ENCODE measurements around the gene RGCC.

Gene RGCC

DNA sequence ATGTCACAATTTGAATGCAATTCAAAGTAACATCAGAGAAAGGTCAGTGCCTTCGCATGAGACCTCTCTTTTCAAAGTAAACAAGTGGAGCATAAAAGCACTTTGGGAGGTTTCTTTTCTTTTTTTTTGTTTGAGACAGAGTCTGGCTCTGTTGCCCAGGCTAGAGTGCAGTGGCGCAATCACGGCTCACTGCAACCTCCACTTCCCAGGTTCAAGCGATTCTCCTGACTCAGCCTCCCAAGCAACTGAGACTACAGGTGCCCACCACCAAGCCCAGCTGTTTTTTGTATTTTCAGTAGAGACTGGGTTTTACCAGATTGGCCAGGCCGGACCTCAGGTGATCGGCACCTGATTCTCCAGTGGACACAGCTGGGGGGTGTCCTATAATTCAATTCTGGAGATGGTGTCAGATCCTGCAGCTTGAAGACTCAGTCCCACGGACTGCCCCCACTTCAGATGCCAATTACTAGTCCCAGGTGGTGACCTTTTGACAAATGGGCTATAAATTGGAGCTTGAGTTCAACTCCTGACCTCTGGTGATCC is 57.6 kb downstream of the RGCC start:
- Histone ChIP-seq H3K79me2 (ENCODE audit: insufficient read depth, low read length) (no peaks in the 10 kb centered on the region), H3K9me2 (replicated peaks; ENCODE audit: low read depth, low read length) (no peaks in the 10 kb centered on the region), H3K4me1 (ENCODE audit: insufficient read depth, low read length, poor library complexity, severe bottlenecking) (no peaks in the 10 kb centered on the region), H3K9ac (ENCODE audit: low read depth, low read length, poor library complexity, severe bottlenecking) (no peak overlapping the region), H3K9me3 (ENCODE audit: insufficient read depth, low read depth, low read length) (no peaks in the 10 kb centered on the region), H3K4me2 (ENCODE audit: low read depth, low read length, poor library complexity, severe bottlenecking) (no peak overlapping the region), H2AFZ (ENCODE audit: low read length) (no peak overlapping the region), H3K27me3 (ENCODE audit: insufficient read depth, low read length, poor library complexity, severe bottlenecking) (no peaks in the 10 kb centered on the region), H3F3A (ENCODE audit: low read depth) (no peaks in the 10 kb centered on the region), H4K20me1 (ENCODE audit: insufficient read depth, low read length, poor library complexity, severe bottlenecking) (no peaks in the 10 kb centered on the region), H3K36me3 (ENCODE audit: insufficient read depth, low read length) (no peaks in the 10 kb centered on the region), H3K4me3 (ENCODE audit: low read length, poor library complexity, severe bottlenecking) (no peak overlapping the region)
- TF ChIP-seq, protein P1, sequence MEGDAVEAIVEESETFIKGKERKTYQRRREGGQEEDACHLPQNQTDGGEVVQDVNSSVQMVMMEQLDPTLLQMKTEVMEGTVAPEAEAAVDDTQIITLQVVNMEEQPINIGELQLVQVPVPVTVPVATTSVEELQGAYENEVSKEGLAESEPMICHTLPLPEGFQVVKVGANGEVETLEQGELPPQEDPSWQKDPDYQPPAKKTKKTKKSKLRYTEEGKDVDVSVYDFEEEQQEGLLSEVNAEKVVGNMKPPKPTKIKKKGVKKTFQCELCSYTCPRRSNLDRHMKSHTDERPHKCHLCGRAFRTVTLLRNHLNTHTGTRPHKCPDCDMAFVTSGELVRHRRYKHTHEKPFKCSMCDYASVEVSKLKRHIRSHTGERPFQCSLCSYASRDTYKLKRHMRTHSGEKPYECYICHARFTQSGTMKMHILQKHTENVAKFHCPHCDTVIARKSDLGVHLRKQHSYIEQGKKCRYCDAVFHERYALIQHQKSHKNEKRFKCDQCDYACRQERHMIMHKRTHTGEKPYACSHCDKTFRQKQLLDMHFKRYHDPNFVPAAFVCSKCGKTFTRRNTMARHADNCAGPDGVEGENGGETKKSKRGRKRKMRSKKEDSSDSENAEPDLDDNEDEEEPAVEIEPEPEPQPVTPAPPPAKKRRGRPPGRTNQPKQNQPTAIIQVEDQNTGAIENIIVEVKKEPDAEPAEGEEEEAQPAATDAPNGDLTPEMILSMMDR (conservative IDR thresholded peaks at IDR 0.05; ENCODE audit: low read length), result no peak
- no peak for TF ChIP-seq EZH2phosphoT487 (IDR thresholded peaks at IDR 0.05; ENCODE audit: borderline replicate concordance)

DNA sequence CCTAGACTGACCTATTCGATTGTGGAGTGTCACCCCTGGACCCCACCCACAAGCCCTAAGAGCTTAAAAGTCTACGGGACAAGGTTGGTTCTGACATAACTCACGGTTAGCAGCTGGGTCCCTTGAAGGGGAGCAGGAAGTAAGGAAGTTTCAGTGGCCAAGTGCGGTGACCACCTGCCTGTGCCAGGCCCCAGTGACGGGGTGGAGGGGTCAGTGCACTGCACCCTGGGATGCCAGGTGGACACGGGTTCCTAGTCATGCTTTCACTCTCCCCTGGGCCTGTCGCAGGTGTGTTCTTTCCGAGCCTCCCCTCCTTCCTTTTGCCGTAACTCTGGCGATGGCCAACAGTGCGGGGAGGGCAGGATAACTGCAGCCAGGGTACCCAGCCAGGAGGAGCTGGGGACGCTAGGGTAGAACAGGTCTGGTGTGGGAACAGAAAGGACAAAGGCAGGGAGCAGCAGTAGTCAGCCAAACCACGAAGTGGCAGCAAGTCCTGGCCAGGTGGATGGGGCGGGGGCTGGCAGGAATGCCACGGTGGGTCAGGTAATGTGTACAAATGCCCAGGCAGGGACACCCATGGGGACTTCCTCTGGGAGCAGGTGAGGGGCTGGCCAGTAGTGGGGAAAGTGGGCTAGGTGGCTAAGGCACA is 58.3 kb downstream of the RGCC start:
- H3K4me1 ChIP-seq (ENCODE audit: insufficient read depth, low read length, poor library complexity, severe bottlenecking), result no peaks in the 10 kb centered on the region
- no peaks in the 10 kb centered on the region for H3F3A ChIP-seq (ENCODE audit: low read depth)
- H3K9ac ChIP-seq (ENCODE audit: low read depth, low read length, poor library complexity, severe bottlenecking), result no peak overlapping the region
- H3K9me3 ChIP-seq (ENCODE audit: insufficient read depth, low read depth, low read length), result no peaks in the 10 kb centered on the region
- TF ChIP-seq EZH2phosphoT487 (IDR thresholded peaks at IDR 0.05; ENCODE audit: borderline replicate concordance), result no peak
- TF ChIP-seq, protein P1 (conservative IDR thresholded peaks at IDR 0.05; ENCODE audit: low read length), result no peak
- H3K4me2 ChIP-seq (ENCODE audit: low read depth, low read length, poor library complexity, severe bottlenecking), result no peak overlapping the region
- H3K27me3 ChIP-seq (ENCODE audit: insufficient read depth, low read length, poor library complexity, severe bottlenecking), result no peaks in the 10 kb centered on the region
- no peak overlapping the region for H2AFZ ChIP-seq (ENCODE audit: low read length)
- H3K9me2 ChIP-seq (replicated peaks; ENCODE audit: low read depth, low read length), result no peaks in the 10 kb centered on the region
- no peaks in the 10 kb centered on the region for H3K36me3 ChIP-seq (ENCODE audit: insufficient read depth, low read length)
- no peak overlapping the region for H3K4me3 ChIP-seq (ENCODE audit: low read length, poor library complexity, severe bottlenecking)
- H4K20me1 ChIP-seq (ENCODE audit: insufficient read depth, low read length, poor library complexity, severe bottlenecking), result no peaks in the 10 kb centered on the region
- no peaks in the 10 kb centered on the region for H3K79me2 ChIP-seq (ENCODE audit: insufficient read depth, low read length)

DNA sequence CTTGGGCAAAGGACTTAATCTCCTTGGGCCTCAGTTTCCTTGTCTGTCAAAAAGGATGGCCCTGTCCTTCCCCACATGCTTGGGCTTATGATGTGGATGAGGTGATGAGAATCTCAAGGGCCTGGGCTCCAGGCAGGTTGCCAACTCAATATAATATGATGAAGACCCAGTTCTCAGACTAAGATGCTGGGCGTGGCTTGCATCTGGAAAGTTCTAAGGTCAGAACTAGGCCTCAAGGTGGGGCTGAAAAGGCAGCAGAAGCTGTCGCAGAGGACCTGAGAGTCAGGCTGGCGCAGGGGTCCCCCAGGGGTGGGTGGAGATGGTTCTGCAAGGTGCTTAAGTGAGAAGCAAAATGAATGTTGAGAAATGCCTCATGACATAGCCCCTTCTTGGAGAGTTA is 58.8 kb downstream of the RGCC start:
- Histone ChIP-seq H3F3A (ENCODE audit: low read depth) (no peaks in the 10 kb centered on the region), H2AFZ (ENCODE audit: low read length) (no peak overlapping the region), H3K4me3 (ENCODE audit: low read length, poor library complexity, severe bottlenecking) (no peak overlapping the region), H4K20me1 (ENCODE audit: insufficient read depth, low read length, poor library complexity, severe bottlenecking) (no peaks in the 10 kb centered on the region), H3K4me2 (ENCODE audit: low read depth, low read length, poor library complexity, severe bottlenecking) (no peak overlapping the region), H3K9me3 (ENCODE audit: insufficient read depth, low read depth, low read length) (no peaks in the 10 kb centered on the region), H3K4me1 (ENCODE audit: insufficient read depth, low read length, poor library complexity, severe bottlenecking) (no peaks in the 10 kb centered on the region), H3K9me2 (replicated peaks; ENCODE audit: low read depth, low read length) (no peaks in the 10 kb centered on the region), H3K79me2 (ENCODE audit: insufficient read depth, low read length) (no peaks in the 10 kb centered on the region), H3K36me3 (ENCODE audit: insufficient read depth, low read length) (no peaks in the 10 kb centered on the region), H3K27me3 (ENCODE audit: insufficient read depth, low read length, poor library complexity, severe bottlenecking) (no peaks in the 10 kb centered on the region), H3K9ac (ENCODE audit: low read depth, low read length, poor library complexity, severe bottlenecking) (no peak overlapping the region)
- TF ChIP-seq EZH2phosphoT487 (IDR thresholded peaks at IDR 0.05; ENCODE audit: borderline replicate concordance), result no peak
- TF ChIP-seq, protein P1 (conservative IDR thresholded peaks at IDR 0.05; ENCODE audit: low read length), result no peak

Measured in Loucy (cell line).